ENCODE data around the gene KRT79.

DNA sequence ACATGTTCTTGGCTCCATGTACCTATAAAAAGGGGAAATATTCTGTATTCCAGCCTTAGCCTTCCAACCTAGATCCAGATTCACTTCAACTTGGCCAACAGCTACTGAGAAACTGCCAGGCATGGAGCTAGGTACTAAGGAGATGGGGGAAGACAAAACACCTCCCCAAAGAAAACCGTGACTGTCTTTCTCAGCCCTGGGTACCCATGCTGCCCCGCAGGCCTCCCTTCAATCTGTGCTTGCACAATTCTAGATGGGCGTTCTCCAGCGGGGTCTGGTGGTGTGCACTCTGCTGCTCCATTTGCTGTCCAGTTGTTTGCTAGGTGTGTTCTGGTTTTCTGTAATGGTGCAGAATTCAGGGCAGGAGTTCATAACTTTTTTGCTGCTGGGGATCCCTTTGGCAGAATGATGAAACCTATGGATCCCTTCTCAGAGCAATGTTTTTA is 19.4 kb downstream of the KRT79 start:
- no peak for TF ChIP-seq POLR2AphosphoS5 (IDR thresholded peaks at IDR 0.05; ENCODE audit: low read depth, low read length)
- TF ChIP-seq EP300 (IDR thresholded peaks at IDR 0.05; ENCODE audit: borderline replicate concordance in 1 of 2, low read depth in 1 of 2, low read length in 1 of 2), result no peak
- no peak for TF ChIP-seq FOXM1 (IDR thresholded peaks at IDR 0.05; ENCODE audit: low read depth)
- no peak for TF ChIP-seq TEAD4 (IDR thresholded peaks at IDR 0.05; ENCODE audit: borderline replicate concordance, insufficient read depth)
- TF ChIP-seq, protein P1, sequence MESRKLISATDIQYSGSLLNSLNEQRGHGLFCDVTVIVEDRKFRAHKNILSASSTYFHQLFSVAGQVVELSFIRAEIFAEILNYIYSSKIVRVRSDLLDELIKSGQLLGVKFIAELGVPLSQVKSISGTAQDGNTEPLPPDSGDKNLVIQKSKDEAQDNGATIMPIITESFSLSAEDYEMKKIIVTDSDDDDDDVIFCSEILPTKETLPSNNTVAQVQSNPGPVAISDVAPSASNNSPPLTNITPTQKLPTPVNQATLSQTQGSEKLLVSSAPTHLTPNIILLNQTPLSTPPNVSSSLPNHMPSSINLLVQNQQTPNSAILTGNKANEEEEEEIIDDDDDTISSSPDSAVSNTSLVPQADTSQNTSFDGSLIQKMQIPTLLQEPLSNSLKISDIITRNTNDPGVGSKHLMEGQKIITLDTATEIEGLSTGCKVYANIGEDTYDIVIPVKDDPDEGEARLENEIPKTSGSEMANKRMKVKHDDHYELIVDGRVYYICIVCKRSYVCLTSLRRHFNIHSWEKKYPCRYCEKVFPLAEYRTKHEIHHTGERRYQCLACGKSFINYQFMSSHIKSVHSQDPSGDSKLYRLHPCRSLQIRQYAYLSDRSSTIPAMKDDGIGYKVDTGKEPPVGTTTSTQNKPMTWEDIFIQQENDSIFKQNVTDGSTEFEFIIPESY (IDR thresholded peaks at IDR 0.05; ENCODE audit: borderline replicate concordance, low read depth), result no peak

All from SK-N-SH (cell line).